K562 (cell line): Measurements from ENCODE around the gene RFWD3. TPM values are rescaled to one million over a fixed set of nuclear protein-coding genes. Genes with fewer than 3 reads are reported as not detected.

Experiments used
- ATF1 ChIP-seq, 2 experiments: fragments of 450-650 bp in 1 of 2; IDR thresholded peaks; 2 replicates each; pipeline ENCODE4 v1.6.1; 2016; ENCODE audit warnings: missing compliant biosample characterization in 1 of 2, missing genetic modification characterization in 1 of 2
- CBX5 ChIP-seq: IDR thresholded peaks from 2 replicates; pipeline ENCODE4 v1.6.1; 2014; ENCODE audit warnings: low read depth, borderline replicate concordance
- ESRRB ChIP-seq: fragments of 250-450 bp; sonication (Bioruptor Pico); IDR thresholded peaks from 2 replicates; pipeline ENCODE4 v1.5.0; 2020; ENCODE audit warnings: mild to moderate bottlenecking, moderate library complexity, borderline replicate concordance
- FOSL1 ChIP-seq: fragments of 200-800 bp; sonication (Bioruptor generic); conservative IDR thresholded peaks from 2 replicates; pipeline ENCODE4 v1.6.1; 2016; ENCODE audit warnings: missing genetic modification characterization, missing compliant biosample characterization
- GABPA ChIP-seq: fragments of 200-800 bp; sonication (Bioruptor generic); conservative IDR thresholded peaks from 2 replicates; pipeline ENCODE4 v1.6.1; 2016; ENCODE audit warnings: low read depth, missing genetic modification characterization, missing compliant biosample characterization
- GTF2F1 ChIP-seq: IDR thresholded peaks from 2 replicates; pipeline ENCODE4 v1.6.1; 2011; ENCODE audit warnings: low read depth, low read length, improper control_type of control experiment
- HNRNPH1 ChIP-seq: fragments of 200-400 bp; formaldehyde crosslinking; optimal IDR thresholded peaks from 2 replicates; pipeline ENCODE3; 2017; ENCODE audit warnings: low read depth, mild to moderate bottlenecking, low read length, moderate library complexity
- RB1 ChIP-seq: fragments of 450-650 bp; IDR thresholded peaks from 2 replicates; pipeline ENCODE4 v1.6.1; 2017; ENCODE audit warnings: low read depth, mild to moderate bottlenecking
- RFX7 ChIP-seq: fragments of 250-450 bp; sonication (Bioruptor Pico); IDR thresholded peaks from 2 replicates; pipeline ENCODE4 v1.5.1; 2021; ENCODE audit warnings: mild to moderate bottlenecking
- TOE1 ChIP-seq, 2 experiments: fragments of 450-650 bp in 1 of 2; sonication (generic) in 1 of 2; formaldehyde crosslinking in 1 of 2; IDR thresholded peaks; 2 replicates each; pipeline versions ENCODE4 v1.7.1 to v1.8.0; 2016 to 2022; ENCODE audit warnings: borderline replicate concordance in 2 of 2, mild to moderate bottlenecking in 2 of 2, antibody characterized with exemption in 1 of 2, inconsistent platforms in 1 of 2, low read depth in 1 of 2, missing genetic modification reagents in 1 of 2, moderate library complexity in 1 of 2
- ZKSCAN8 ChIP-seq: fragments of 200-800 bp; sonication (Bioruptor generic); IDR thresholded peaks from 2 replicates; pipeline ENCODE4 v1.6.1; 2016; ENCODE audit warnings: missing genetic modification characterization, missing compliant biosample characterization
- ZNF311 ChIP-seq: fragments of 250-450 bp; sonication (Bioruptor Pico); IDR thresholded peaks from 2 replicates; pipeline ENCODE4 v1.4.0; 2020; ENCODE audit warnings: mild to moderate bottlenecking, moderate library complexity
- ZNF589 ChIP-seq: fragments of 200-800 bp; sonication (Bioruptor generic); IDR thresholded peaks from 2 replicates; pipeline ENCODE4 v1.6.1; 2016; ENCODE audit warnings: low read depth, missing genetic modification characterization, missing compliant biosample characterization
- polyA plus RNA-seq, 8 experiments: library from polyadenylated mRNA; depleted of rRNA in 4 of 8; stranded (reverse) in 5 of 8; unstranded in 3 of 8; fragments of >200 nt; fragmentation: Nextera tagmentation in 2 of 8; fragmentation: Illumina TruSeq in 1 of 8; extraction: Ambion mirVana in 2 of 8; extraction: Trizol in 1 of 8; gene quantifications; 2 replicates each; pipeline versions ENCODE4 v1.2.1 to v1.2.3, GENCODE V29; 2011 to 2014; ENCODE audit warnings: inconsistent platforms in 1 of 8, missing spikeins in 1 of 8
- total RNA-seq, 7 experiments: library from RNA; depleted of rRNA in 6 of 7; stranded (reverse); fragments of >200 nt in 6 of 7; fragmentation: Illumina TruSeq in 2 of 7; extraction: Trizol in 2 of 7; gene quantifications; 2 replicates each; pipeline versions ENCODE4 v1.2.1 to v1.2.3, GENCODE V29; 2011 to 2021; ENCODE audit warnings: low replicate concordance in 1 of 7
- TF ChIP-seq, protein P1 (sequence below): sonication (generic); formaldehyde crosslinking; IDR thresholded peaks from 2 replicates; pipeline ENCODE4 v1.8.1; 2023; ENCODE audit warnings: mild to moderate bottlenecking, missing genetic modification reagents
- TF ChIP-seq, protein P2 (sequence below), 3 experiments: fragments of 200-800 bp in 1 of 3; fragments of 250-450 bp in 1 of 3; fragments of 450-650 bp in 1 of 3; sonication (Bioruptor Pico) in 1 of 3; sonication (Bioruptor generic) in 1 of 3; formaldehyde crosslinking in 1 of 3; IDR thresholded peaks; 2 replicates each; pipeline versions ENCODE4 v1.6.1 to v1.8.0; 2016 to 2022; ENCODE audit warnings: mild to moderate bottlenecking in 2 of 3, missing genetic modification characterization in 2 of 3, missing compliant biosample characterization in 1 of 3, moderate library complexity in 1 of 3

Gene RFWD3
- total and polyA plus RNA-seq, 9 of the 15 experiments (the other 6 are each of a cell fraction or from before 2014, with no cell fraction given) = 20.8 to 121 (median 79.0) TPM

DNA sequence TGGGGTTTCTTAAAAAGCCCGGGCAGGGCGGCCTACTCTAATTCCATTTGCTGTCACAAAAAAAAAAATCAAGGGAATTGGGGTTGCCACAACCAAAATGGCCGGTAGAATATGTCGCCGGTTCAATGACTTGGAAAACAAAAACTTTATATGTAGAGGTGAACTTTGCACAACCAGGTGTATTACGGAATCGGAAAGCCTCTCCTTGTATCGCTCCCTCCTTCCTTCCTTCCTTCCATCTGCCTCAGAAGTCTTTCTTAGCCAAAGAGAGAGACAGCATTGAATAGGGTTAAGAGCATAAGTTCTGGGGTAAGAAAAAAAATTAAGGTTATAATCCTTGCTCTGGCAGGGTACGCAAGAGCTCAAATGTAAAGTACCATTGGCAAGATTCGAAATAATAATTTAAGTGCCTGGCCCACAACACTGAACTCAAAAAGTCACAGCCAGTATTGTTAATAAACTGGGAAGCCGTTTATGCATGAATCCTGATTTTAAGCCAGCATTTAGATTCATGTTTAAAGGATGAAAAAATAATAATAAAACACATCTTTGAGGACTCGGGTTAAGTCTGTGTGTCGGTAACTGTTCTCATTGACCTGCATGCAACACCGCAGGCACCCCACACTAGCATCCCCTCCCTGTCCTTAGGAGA lies 59.2 kb downstream of the RFWD3 start (continued):
- TF ChIP-seq TOE1 (IDR thresholded peaks at IDR 0.05; ENCODE audit: borderline replicate concordance) (no peak), TOE1 (CRISPR knock-in tag; IDR thresholded peaks at IDR 0.05; ENCODE audit: borderline replicate concordance, low read depth) (no peak), FOSL1 (tag) (0 out of 2 replicates have a peak, but pooled peaks have one; percentile 13), ESRRB (CRISPR knock-in tag) (no peak), ZNF589 (0 out of 2 replicates have a peak, but pooled peaks have one; percentile 48), CBX5 (no peak), ZKSCAN8 (CRISPR knock-in tag) (no peak), ATF1 (CRISPR knock-in tag; IDR thresholded peaks at IDR 0.05) (no peak), ATF1 (tag; IDR thresholded peaks at IDR 0.05) (peak; percentile 66; the same call in 1 of the 2 replicates), ZNF311 (no peak), RB1 (no peak), GTF2F1 (no peak), HNRNPH1 (no peak), RFX7 (CRISPR knock-in tag) (no peak), GABPA (tag) (peak; percentile 60; the same call in 1 of the 2 replicates)
- TF ChIP-seq, protein P1, sequence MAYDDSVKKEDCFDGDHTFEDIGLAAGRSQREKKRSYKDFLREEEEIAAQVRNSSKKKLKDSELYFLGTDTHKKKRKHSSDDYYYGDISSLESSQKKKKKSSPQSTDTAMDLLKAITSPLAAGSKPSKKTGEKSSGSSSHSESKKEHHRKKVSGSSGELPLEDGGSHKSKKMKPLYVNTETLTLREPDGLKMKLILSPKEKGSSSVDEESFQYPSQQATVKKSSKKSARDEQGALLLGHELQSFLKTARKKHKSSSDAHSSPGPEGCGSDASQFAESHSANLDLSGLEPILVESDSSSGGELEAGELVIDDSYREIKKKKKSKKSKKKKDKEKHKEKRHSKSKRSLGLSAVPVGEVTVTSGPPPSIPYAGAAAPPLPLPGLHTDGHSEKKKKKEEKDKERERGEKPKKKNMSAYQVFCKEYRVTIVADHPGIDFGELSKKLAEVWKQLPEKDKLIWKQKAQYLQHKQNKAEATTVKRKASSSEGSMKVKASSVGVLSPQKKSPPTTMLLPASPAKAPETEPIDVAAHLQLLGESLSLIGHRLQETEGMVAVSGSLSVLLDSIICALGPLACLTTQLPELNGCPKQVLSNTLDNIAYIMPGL = no peak
- TF ChIP-seq, protein P2, sequence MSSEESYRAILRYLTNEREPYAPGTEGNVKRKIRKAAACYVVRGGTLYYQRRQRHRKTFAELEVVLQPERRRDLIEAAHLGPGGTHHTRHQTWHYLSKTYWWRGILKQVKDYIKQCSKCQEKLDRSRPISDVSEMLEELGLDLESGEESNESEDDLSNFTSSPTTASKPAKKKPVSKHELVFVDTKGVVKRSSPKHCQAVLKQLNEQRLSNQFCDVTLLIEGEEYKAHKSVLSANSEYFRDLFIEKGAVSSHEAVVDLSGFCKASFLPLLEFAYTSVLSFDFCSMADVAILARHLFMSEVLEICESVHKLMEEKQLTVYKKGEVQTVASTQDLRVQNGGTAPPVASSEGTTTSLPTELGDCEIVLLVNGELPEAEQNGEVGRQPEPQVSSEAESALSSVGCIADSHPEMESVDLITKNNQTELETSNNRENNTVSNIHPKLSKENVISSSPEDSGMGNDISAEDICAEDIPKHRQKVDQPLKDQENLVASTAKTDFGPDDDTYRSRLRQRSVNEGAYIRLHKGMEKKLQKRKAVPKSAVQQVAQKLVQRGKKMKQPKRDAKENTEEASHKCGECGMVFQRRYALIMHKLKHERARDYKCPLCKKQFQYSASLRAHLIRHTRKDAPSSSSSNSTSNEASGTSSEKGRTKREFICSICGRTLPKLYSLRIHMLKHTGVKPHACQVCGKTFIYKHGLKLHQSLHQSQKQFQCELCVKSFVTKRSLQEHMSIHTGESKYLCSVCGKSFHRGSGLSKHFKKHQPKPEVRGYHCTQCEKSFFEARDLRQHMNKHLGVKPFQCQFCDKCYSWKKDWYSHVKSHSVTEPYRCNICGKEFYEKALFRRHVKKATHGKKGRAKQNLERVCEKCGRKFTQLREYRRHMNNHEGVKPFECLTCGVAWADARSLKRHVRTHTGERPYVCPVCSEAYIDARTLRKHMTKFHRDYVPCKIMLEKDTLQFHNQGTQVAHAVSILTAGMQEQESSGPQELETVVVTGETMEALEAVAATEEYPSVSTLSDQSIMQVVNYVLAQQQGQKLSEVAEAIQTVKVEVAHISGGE (CRISPR knock-in tag; IDR thresholded peaks at IDR 0.05) = 0 out of 6 replicates have a peak, but pooled peaks of 1 of the 3 experiments have one; percentile 19
